ENCODE data around the gene KIAA0825. TPM values are rescaled to one million over a fixed set of nuclear protein-coding genes. Genes with fewer than 3 reads are reported as not detected.

KIAA0825 gene
- total RNA-seq, 1 donor from 2014 or later: 5.0 TPM

DNA sequence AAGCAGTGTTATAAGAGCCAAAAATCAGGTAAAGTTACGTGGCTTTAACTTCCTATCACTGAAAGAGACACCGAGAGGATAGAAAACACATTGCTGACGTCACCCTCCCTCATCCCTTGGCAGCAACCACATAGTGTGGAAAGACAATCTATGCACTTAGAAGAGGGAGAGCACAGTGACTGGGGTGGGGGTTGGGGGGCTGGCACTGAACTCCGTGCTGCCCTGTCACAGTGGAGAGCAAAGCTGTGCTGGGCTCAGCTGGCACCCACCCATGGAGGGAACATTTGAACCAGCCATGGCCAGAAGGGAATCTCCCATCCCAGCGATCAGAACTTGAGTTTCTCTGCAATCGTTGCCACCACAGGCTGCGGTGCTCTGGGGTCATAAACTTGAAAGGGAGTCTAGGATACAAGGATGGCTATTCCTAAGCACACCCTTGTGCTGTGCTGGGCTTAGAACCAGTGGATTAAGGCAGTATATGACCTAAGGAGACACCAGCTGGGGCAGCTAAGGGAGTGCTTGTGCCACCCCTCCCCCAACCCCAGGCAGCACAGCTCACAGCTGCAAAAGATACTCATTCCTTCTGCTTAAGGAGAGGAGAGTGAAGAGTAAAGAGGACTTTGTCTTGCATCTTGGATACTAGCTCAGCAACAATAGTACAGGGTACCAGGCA, 73.4 kb downstream of the KIAA0825 start:
- H3K36me3 Mint-ChIP-seq (ENCODE audit: unreplicated experiment): peaks cover 13% of the 10 kb centered on the region
- no peak overlapping the region for H3K4me3 Mint-ChIP-seq (ENCODE audit: unreplicated experiment)
- H3K9me3 Mint-ChIP-seq (ENCODE audit: unreplicated experiment): peaks cover 21% of the 10 kb centered on the region
- TF ChIP-seq, protein P1, sequence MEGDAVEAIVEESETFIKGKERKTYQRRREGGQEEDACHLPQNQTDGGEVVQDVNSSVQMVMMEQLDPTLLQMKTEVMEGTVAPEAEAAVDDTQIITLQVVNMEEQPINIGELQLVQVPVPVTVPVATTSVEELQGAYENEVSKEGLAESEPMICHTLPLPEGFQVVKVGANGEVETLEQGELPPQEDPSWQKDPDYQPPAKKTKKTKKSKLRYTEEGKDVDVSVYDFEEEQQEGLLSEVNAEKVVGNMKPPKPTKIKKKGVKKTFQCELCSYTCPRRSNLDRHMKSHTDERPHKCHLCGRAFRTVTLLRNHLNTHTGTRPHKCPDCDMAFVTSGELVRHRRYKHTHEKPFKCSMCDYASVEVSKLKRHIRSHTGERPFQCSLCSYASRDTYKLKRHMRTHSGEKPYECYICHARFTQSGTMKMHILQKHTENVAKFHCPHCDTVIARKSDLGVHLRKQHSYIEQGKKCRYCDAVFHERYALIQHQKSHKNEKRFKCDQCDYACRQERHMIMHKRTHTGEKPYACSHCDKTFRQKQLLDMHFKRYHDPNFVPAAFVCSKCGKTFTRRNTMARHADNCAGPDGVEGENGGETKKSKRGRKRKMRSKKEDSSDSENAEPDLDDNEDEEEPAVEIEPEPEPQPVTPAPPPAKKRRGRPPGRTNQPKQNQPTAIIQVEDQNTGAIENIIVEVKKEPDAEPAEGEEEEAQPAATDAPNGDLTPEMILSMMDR (IDR thresholded peaks at IDR 0.05): no peak
- H3K27me3 Mint-ChIP-seq (ENCODE audit: unreplicated experiment): no peaks in the 10 kb centered on the region
- H3K27ac Mint-ChIP-seq (ENCODE audit: unreplicated experiment): no peak overlapping the region
- no peaks in the 10 kb centered on the region for H3K4me1 Mint-ChIP-seq (ENCODE audit: unreplicated experiment)
- no peak for DNase-seq (ENCODE audit: extremely low spot score, unreplicated experiment)

DNA sequence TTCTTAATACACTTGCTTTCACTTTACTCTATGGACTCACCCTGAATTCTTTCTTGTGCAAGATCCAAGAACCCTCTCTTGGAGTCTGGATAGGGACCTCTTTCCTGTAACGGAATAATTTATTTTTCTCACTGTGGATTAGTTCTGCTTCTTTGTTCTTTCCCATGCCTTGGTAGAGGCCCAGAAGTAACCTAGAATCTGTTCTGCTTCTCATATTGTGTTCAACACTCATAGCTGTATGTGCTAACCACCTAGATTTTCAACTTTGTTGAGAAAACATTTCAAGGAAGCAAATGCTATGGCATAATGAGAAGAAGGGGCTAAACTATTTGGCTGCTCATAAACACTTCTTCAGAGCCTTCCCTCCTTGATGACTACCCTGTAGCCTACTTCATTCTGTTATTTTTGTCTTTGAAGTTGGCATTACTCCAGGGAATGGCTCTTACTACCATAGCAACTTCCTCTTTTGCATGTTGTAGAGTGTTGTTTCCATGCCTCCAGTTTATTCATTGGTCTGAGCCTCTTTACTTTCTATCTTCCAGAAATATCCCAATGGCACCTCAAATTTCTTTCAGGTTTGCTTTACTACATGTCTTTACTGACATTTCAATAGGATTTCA, 74.3 kb downstream of the KIAA0825 start:
- no peak for DNase-seq (ENCODE audit: extremely low spot score, unreplicated experiment)
- H3K4me3 Mint-ChIP-seq (ENCODE audit: unreplicated experiment): no peak overlapping the region
- no peaks in the 10 kb centered on the region for H3K27me3 Mint-ChIP-seq (ENCODE audit: unreplicated experiment)
- H3K4me1 Mint-ChIP-seq (ENCODE audit: unreplicated experiment): no peaks in the 10 kb centered on the region
- H3K36me3 Mint-ChIP-seq (ENCODE audit: unreplicated experiment): peaks cover 13% of the 10 kb centered on the region
- TF ChIP-seq, protein P1 (IDR thresholded peaks at IDR 0.05): no peak
- no peak overlapping the region for H3K27ac Mint-ChIP-seq (ENCODE audit: unreplicated experiment)
- peaks cover 25% of the 10 kb centered on the region for H3K9me3 Mint-ChIP-seq (ENCODE audit: unreplicated experiment)

DNA sequence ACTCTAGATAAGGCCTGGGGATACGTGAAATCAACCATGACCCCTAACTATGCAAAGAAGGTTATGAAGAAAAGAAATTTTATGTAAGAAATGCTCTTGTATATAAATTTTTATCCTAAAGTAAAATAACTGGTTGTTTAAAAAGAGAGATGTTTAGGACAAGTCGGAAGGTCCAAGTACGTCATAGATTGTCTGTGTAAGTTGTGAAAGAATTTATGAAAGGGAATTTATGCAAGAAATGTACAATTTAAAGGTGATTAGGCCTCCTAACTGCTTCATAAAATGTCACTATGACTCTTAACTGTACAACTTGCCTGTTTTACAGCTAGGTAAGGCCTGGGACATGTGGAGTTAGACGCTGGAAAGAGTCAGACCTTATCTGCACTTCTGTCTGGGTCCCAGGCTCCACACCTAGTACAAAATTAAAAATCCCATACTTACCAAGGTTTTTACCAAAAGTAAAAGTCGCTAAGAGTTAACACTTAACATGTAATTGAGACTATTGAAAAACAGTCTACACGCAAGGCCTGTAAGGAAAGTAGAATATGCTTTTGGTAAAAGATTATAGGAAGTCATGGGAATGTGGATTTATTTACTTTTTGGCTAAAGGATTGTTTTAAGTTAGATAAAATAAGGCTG, 77.4 kb downstream of the KIAA0825 start:
- H3K9me3 Mint-ChIP-seq (ENCODE audit: unreplicated experiment): peaks cover 38% of the 10 kb centered on the region
- TF ChIP-seq, protein P1 (IDR thresholded peaks at IDR 0.05): no peak
- no peak overlapping the region for H3K4me3 Mint-ChIP-seq (ENCODE audit: unreplicated experiment)
- no peak for DNase-seq (ENCODE audit: extremely low spot score, unreplicated experiment)
- no peak overlapping the region for H3K27ac Mint-ChIP-seq (ENCODE audit: unreplicated experiment)
- H3K27me3 Mint-ChIP-seq (ENCODE audit: unreplicated experiment): no peaks in the 10 kb centered on the region
- peaks cover 13% of the 10 kb centered on the region for H3K36me3 Mint-ChIP-seq (ENCODE audit: unreplicated experiment)
- no peaks in the 10 kb centered on the region for H3K4me1 Mint-ChIP-seq (ENCODE audit: unreplicated experiment)

DNA sequence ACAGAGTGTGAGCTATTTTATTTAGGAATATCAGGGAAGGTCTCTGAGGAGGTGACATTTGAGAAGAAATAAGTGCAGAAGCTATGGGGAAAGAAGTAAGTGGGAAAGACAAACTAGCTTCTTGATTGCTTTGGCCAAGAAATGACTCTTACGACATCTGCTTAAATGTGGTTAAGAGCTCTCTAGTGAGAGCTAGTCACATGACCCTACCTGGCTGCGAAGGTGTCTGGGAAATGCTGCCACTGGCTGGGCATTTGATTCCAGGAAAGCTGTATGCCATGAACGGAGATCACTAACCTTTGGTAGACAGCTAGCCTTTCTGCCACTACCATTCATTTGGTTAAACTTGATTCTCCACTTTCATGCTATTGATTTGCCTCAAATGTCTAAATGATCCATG, 80.1 kb downstream of the KIAA0825 start:
- Mint-ChIP-seq H3K4me3 (ENCODE audit: unreplicated experiment) (no peak overlapping the region), H3K27ac (ENCODE audit: unreplicated experiment) (no peak overlapping the region), H3K27me3 (ENCODE audit: unreplicated experiment) (no peaks in the 10 kb centered on the region), H3K36me3 (ENCODE audit: unreplicated experiment) (peaks cover 10% of the 10 kb centered on the region), H3K4me1 (ENCODE audit: unreplicated experiment) (no peaks in the 10 kb centered on the region), H3K9me3 (ENCODE audit: unreplicated experiment) (peaks cover 30% of the 10 kb centered on the region)
- TF ChIP-seq, protein P1 (IDR thresholded peaks at IDR 0.05): no peak
- no peak for DNase-seq (ENCODE audit: extremely low spot score, unreplicated experiment)

DNA sequence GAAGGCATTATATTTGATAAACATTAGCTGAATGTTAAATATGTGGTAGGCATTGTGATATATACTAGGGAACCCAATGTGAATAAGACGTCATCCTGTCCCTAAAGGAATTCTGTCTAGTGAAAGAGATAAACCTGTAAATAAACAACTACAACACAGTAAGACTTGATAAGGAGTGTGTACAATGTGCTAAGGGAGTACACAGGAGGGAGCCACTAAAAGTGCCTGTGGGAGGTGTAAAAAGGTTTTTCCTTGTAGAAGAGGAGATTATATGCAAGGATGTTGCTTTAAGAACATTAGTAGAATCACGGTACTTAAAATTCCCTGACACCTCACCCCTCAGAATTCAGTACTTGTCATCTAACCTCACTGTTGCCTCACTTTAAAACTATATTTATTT, 91.7 kb downstream of the KIAA0825 start:
- Mint-ChIP-seq H3K36me3 (ENCODE audit: unreplicated experiment) (no peaks in the 10 kb centered on the region), H3K4me1 (ENCODE audit: unreplicated experiment) (peaks cover 4% of the 10 kb centered on the region), H3K4me3 (ENCODE audit: unreplicated experiment) (no peak overlapping the region), H3K27ac (ENCODE audit: unreplicated experiment) (no peak overlapping the region), H3K27me3 (ENCODE audit: unreplicated experiment) (no peaks in the 10 kb centered on the region), H3K9me3 (ENCODE audit: unreplicated experiment) (no peaks in the 10 kb centered on the region)
- TF ChIP-seq, protein P1 (IDR thresholded peaks at IDR 0.05): no peak
- DNase-seq (ENCODE audit: extremely low spot score, unreplicated experiment): no peak

Measured in osteocyte (in vitro differentiated cells).